ENCODE data around the gene MITF.

Gene MITF

DNA sequence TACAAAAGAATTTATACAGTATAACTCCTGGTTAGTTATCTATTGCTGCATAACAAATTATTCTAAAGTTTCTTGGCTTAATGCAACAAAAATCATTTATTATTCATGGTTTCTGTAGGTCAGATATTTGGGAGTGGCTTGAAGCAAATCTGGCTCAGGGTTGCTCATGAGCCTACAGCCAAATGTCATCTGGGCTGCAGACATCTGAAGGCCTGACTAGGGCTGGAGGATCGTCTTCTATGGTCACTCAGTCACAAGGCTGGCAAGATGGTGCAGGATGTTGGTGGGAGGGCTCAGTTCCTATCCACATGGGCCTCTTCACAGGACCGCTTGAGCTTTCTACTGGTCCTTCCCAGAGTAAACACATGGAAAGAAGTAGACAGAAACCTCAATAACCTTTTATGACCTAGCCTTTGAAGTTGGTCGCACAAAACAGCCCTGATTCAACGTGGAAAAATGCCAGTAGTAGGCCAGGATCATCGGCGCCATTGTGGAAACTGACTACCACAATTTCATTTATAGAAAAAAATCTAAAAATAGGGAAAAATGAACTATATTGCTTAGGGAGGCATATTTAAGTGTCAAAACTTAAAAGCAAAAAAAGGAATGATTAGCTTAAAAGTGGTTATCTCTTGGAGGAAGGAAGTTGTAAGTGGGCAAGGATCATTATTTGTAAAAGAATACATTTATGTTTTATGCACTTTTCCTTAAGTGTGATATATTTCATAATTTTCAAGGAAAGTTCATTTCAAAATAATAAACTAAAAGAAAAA is 9.9 kb upstream of the MITF start:
- FAIRE-seq: peak; percentile 83

- no peak for FAIRE-seq
Observed at GRCh38 chr3:69731080-69731479, 8.2 kb upstream of the MITF start.

DNA sequence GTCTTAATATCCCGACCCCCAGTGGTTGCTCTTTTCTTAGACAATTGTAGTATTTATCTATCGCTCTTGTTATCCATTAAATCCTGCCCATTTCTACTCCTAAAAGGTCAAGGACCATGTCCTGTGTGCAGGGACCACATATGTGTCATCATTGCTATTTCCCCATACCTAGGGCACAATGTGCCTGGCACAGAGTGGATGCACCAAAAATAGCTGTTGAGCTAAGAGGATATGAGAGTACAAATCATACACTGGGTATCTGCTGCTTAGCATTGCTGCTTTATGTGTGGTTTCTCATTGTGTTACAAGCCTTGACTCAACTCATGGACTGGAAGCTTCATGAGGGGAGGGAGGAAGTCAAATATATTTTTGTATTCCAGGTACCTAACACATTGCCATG is 3.4 kb upstream of the MITF start:
- no peak for FAIRE-seq

GRCh38 chr3:69737392-69737791 is 1.9 kb upstream of the MITF start:
- FAIRE-seq: no peak

GRCh38 chr3:69738315-69738714 is 949 bp upstream of the MITF start:
- peak; percentile 96 for FAIRE-seq

DNA sequence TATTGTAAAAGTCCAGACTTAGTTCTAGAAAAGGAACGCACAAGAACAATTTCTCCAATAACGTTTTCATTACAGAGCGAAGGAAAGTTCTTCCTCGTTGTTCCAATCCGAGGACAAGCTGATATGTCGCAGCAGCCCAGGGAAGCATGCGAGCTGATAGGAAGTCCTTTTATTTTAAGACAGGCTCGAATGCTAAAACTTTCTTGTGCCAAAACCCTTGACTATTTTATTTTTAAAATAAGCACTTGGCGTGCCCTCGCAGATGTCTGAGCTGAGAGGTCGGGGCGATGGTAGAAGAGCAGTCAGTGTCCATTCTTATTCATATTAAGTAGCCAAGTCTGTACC is 433 bp upstream of the MITF start:
- no peak for FAIRE-seq

DNA sequence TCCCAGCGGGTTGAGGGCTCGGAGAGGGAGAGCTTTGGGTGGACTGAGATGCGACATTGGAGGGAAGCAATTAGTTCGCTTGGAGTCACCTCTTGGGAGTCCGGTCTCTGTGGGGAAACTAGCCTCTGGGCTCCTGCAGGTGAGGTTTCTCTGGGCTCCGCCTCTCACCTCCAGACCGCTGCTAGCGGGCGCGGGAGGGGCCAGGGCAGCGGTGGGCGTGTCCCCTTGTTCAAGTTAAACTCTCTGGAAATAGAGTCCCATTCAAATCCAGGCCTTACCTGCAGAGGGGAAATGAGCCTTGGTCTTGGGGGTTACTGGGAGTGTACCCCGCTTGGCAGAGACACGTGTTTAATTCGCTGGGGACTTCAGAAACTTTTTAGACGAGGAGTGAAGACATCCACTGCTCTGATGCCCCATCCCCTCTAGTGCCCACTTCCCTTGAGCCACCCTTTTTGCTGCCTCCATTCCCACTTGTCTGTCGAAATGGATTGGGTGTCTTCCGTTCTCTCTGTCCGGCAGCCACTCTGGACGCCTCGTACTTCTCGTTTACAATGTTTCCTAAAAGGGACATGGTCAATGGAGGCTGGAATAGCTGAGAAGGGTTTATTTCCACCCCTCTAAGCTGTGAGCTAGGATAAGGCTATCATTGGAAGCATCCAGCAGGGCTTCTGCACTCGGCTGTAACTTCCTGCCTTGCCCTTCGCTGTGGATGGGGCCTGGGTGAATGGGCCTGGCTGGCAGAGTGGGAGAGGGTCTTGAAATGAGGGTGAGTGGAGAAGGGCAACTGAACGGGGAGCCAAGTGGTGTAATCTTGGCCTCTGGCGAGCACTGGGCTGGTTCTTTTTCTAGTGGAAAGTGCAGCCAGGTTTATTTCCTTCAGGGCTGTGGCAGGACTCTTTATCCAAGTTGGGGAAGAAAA is 1.1 kb downstream of the MITF start:
- peak; percentile 90 for FAIRE-seq

- peak; percentile 6 for FAIRE-seq
Observed at GRCh38 chr3:69741032-69741767, 1.9 kb downstream of the MITF start.

DNA sequence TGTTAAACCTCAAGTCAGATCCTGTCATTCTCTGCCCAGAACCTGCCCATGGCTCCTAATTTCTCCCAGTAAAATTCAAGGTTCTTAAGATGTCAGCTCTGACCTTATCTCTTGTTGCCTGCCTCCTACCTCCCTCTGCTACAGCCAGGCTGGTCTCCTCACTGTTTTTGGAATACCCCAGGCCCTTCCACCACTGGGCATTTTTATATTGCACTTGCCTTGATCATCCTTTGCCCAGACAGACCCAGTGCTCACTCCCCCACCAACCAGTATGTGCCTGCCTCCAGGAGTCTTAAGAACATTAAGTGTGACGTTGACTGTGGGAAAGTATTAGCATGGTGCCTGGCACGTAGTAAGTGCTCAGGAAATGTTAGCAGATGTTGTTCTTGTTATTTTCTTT is 3.1 kb downstream of the MITF start:
- no peak for FAIRE-seq

DNA sequence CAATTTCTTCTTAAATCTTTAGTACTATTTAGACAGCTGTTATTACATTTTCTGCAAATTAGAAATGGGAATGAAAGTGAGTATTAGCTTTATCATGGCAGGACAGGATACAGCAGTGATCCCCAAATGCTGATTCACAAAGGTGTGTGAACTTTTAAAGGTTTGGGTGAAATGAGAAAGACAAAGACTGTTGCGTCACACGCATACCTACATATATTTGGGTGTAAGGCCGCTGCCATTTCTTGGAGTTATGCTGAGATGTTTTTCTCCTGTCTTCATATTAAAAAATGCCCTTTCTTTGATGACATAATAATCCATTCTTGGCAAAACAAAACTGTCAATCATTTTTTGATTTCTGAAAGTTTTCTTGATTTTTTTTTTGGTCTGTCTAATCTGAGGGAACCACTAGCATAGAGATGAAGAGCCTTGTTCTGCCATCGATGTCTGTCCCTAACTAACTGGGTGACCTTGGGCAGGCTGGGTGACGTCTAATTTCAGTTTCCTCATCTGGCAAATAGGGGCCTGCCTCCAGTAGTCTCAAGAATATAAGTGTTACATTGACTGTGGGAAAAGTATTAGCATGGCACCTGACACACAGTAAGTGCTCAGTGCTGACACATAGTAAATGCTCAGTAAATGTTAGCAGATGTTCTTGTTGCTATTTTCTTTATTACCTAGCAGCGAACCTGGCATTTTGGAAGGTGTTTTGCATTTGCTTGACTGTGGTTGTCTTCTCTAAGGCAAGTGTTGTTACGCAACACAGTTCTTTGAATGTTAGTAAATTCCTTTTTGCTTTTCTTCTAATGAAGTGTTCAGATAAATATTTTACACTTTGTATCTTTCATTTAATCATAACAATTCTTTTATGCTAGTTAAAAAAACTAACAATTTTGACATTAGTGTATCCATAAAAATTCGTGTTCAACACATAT is 5.0 kb downstream of the MITF start:
- FAIRE-seq: peak; percentile 81

GRCh38 chr3:69745505-69745904 is 6.2 kb downstream of the MITF start:
- no peak for FAIRE-seq

GRCh38 chr3:69746119-69746518 is 6.9 kb downstream of the MITF start:
- FAIRE-seq: no peak

DNA sequence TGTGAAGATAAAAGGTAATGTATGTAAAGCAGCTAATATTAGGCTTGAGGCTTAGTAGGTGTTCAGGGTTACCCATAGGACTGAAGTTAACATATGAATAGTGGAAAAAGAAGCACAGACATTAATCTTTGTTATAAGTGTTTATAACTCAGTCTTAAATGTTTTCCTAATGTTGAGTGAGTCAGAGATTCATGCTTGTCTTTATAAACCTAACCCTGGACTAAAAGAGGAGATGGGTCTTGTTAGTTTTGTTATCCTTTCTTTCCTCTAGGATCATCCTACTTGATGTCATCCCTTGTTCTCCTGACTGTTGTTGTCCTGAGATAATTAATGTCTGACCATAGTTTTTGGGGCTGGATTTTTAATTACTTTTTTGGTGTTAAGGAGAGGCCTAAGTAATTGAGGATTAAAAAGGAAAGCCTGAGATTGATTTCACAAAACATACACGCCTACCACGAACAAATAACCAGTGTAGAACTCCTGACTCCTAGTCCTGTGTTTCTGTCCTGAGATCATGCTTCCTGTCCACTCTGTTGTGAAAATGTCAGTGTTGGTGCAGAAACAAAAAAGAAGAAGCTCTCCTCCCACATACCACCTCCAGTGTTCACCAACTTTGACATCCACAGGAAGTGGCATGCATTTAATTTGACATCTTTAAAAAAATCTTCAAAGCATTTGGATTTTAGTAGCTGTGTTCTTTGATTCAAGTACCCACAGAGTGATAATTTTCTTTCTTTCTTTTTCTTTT is 8.4 kb downstream of the MITF start:
- FAIRE-seq: no peak

GRCh38 chr3:69748503-69748902 is 9.2 kb downstream of the MITF start:
- no peak for FAIRE-seq

DNA sequence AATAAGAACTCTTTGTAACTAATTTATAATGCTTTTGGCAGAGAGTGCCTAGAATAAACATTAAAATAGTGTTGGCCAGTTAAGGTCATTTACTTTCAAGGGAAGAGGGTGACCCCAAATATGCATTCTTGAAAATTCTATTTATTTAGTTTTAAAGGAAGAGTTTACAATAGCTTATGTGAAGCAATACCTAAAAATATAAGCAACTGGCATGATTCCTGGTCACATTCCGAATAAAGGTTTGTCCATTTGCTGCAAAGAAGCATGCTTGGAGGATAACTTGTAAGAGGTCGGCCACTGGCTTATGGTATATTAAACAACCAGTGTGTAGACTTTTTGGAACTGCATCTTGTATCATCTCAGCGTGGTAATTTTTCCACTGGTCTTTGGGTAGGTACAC is 10.2 kb downstream of the MITF start:
- no peak for FAIRE-seq

DNA sequence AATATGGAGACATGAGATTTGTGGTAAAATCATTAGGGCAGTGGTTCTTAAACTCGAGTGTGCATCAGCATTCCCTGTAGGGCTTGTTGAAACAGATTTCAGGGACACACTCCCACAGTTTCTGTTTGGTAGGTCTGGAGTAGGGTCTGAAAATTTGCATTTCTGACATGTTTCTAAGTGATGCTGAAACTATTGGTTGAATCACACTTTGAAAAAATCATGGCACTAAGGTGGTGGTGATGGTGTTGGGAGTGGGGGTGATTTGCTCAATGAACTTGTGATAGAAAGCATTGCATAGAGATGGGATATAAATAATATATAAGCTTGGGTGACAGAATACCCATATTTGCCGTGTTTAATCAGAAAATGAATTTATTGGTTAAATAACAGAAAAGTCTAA is 11.3 kb downstream of the MITF start:
- FAIRE-seq: no peak

- FAIRE-seq: no peak
Observed at GRCh38 chr3:69751074-69751476, 11.8 kb downstream of the MITF start.

GRCh38 chr3:69752241-69752640 is 13.0 kb downstream of the MITF start:
- FAIRE-seq: peak; percentile 39

- FAIRE-seq: no peak
Observed at GRCh38 chr3:69753179-69753775, 14.0 kb downstream of the MITF start.

- no peak for FAIRE-seq
Observed at GRCh38 chr3:69755795-69756194, 16.5 kb downstream of the MITF start.

All from G401.6 (cell line).